NCI-H1930 (cell line): ENCODE data around the gene PPM1J.
A peak's percentile ranks its signal among the peaks of the same experiment; 100 is the strongest.
"Not testable (repeated sequence)": the region's sequence is repeated elsewhere in the genome, so short reads cannot be mapped to it uniquely, and the experiment has no call there.

ENCODE experiments used
- DNase-seq, 2 experiments: peaks; one replicate each; lab custom pipeline; 2025; lab: John Stamatoyannopoulos, UW

PPM1J gene

DNA sequence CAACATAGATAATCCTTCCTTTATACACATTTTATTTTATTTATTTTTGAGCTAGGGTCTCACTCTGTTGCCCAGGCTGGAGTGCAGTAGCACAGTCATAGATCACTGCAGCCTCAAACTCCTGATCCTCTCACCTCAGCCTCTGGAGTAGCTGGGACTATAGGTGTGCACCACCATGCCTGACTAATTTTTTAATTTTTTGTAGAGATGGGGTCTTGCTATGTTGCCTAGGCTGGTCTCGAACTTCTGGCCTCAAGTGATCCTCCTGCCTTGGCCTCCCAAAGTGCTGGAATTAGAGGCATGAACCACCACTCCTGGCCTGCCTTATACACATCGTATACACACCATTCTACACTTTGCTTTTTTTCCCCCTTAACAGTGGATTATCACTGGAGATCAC, 6.2 kb upstream of the PPM1J start:
- DNase-seq: not testable (repeated sequence)

DNA sequence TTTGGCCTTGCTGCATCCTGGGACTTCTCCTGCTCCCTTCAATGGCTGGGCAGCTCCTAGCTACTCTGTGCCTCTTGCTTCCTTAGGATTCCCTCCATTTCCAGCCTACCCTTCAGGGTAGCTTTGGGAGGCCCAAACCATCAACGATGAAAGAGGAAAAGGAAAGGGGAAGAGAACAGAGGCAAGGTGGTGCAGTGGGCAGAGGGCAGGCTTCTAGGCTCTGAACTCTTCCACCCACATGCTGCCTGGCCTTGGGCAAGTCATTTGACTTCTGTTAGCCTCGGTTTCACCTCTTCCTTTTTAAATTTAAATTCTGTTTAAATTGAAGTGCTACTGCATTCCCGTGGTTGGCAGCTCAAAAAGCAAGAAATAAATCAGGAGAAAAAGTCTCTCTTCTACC, 5.7 kb upstream of the PPM1J start:
- DNase-seq: no peak

DNA sequence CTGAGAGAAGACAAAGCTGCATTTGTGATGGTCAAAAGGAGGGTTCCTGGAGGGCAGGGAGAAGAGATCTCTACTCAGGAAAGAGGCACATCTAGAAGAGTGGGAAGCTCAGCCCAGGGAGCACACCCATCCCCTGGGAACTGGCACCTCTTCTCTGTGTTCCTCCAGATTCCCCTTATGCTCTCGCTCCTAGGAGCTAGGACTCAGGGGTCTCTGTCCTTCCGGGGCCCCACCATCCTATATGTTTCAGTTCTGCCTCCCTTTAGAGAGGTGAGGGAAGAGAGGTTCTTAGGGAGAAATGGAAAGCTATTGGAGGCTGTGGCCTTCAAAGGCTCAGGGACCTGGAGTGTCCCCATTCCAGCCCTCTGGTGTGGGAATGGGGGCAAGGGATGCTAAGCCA, 4.6 kb upstream of the PPM1J start:
- DNase-seq: no peak

DNA sequence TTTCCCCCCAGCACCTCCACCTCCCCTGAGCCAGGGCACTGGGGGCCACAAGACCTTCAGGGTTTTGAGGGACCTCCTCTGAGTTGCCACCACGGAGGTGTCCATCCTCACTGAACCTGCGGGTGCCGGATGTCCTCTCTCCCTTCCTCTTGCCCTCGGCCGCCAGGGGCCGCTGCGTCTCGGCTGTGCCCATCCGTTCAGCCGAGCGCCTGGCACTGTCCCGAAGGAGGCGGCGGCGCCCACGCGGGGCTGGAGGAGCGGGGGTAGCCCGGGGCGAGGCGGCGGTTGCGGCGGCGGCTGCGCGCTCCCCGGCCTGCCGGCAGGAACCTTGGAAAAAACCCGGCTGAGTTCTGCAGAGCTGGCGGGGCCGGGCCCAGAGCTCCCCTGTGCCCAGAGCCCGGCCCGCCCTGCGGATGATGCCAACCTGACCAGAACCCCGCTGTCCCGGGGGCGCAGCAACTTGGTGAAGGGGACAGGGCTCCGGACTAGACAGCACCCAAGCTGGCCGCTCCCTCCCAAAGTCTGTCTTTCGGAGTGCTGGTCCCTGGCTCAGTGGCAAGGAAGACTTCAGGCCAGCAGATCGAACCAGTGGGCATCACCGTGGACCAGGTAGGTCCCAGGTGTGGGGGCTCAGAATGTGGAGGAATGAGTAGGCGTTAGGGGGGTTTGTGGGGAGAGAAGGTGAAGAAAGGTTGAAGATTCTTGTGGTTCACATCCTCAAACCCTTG, 3.7 kb upstream of the PPM1J start:
- peak; percentile 25 to 67 for DNase-seq

DNA sequence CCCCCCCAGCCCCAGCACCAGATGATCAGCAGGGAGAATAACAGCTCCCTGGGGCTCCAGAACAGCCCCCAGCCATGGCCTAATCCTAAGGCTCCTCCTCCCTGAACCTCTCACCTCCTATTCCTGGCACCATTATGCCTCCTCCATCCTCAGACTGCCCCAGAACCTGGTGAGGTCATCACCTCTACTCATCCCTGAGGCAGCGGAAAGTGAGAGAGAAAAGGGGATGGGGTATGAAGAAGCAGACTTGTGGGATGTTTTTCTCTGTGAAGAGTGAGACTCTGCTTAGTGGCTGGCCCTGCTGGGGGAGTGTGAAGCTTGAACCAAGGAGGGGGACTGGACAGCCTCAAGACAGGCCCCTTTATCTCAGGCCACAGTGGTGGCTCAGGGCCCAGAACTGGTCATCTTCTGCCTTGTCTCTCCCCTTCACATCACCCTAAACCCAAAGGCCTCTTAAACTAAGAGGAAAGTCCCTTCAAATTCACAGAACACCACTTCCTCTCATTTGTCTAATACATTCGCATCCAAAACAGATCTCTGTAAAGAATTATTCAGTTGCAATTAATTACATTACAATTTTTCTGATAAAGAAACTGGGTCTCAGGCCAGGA, 2.2 kb upstream of the PPM1J start:
- DNase-seq: no peak

DNA sequence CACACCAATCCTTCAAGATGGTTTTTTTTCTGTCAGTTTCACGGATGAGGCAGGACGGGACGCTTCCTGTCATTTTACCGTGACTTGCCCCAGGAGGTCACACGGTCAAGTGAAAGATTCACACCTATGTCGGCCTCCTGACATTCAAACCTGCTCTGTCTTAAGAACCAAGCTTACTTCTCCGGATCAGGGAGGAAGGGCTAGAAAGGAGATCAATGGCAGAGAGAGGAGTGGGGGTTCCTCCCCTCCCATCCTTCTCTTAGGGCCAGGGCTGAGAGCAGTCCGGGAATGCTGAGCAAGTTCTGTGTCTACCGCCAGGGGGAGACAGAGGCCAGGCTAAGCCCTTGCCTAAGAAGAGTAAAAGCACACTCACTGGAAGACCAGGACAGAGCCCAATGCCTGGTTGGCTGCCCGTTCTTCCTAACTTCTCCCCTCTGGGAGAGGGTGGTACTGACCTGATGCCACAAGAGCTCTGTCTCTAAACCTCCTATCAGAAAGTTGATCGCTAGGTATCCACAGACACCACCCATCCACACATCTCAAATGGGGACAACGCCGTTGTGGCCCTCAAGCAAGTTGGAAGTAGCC, 1.1 kb upstream of the PPM1J start:
- DNase-seq: peak; percentile 61 to 80

DNA sequence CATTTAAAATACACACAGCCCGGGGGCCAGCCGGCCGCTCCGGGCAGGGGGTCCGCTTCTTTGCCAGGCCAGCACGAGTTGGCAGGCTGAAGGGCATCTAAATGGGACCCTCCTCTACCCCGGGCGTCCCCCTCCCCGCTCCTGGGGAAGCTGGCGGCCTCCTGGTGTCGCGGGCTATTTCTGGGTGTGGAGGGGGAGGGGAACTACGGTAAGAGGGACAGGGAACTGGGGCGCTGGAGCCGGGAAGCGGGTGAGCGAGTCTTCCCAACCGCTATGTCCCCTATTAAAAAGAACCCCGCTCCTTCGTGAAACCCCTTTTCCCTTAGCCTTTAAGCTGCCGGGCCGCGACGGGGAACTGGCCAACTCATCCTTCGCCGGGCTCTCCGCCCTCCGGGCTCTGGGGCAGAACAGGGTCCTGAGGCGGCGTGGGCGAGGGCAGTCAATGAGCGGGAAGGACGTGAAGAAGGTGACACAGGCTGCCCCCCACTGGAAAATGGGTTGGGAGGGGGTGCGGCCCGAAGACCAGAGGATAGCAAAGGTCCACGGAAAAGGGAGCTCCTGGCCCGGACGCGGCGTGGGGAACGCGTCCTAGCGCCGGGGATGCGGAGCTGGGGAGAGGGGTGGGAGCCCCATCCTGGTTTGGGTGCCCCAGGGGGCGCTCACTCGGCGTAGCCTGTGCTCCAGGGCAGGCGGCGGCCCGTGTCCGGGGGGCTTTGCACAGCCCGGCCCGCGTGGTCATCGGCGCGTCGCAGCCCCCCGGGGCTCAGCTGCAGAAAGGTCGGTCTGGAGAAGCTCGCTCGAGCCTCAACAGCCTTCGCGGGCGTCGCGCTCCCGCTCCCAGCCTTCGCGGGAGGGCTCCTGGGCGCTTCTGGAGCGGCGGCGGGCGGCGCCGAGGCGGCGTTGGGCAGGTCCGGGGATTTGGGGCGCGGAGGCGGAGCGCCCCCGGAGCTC, 544 bp downstream of the PPM1J start:
- DNase-seq: peak in 1 of 2 experiments; percentile 45

DNA sequence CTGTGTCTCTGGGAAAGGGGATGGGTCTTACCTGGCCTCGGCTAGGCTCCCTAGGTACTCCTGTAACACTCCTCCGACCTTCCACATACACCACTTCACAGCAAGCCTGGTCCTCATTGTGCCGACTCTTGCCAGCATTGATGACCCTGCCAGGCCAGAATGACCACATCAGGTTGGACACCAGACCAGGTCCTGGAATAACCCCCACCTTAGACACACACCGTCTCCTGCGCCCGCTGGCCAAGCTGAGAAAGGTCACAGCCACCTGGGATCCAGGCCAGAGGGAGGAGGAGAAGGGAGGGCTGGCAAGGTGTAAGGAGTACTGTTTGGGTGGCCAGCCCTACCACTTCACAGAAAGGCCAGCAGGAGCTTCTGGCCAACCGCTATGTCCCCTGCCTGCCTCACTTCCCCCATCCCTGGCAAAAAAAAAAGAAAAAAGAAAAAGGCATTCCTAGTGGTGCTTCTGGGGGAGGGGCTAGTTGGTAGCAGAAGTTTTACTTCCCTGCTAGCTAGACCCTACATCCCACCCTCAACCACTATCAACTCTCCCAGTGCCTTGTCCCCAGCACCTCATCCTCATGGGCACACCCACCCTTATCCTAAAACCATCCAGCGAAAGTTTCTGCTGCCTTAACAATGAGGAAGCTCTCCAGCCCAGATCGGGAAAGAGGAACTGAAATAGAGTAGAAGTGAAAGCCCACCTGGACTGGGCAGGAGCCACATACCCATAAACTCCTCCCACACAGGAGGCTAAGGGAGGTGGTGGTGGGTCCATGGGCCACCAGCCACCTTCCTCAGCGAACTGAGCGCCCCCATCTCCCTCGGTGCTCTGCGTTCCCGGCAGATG, 1.4 kb downstream of the PPM1J start:
- no peak for DNase-seq

DNA sequence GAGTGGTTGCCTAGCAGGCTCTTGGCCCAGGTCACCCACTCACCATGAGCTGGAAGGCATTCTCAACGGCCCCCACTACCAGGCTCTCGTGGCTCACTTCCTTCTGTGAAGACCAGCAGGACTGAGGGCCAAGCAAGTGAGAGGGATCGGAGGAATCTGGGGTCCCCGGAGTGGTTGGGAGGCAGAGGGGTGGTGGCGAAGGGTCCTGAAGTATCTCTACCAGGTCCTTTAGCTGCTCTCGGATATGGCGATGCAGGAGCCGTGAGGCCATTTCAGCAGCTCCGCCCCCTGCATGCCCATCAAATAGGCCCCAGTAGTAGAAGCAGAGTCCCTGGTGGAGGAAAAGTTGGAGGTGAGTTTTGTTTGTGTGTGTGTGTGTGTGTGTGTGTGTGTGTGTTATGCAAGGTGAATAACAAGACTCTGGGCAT, 2.4 kb downstream of the PPM1J start:
- no peak for DNase-seq

DNA sequence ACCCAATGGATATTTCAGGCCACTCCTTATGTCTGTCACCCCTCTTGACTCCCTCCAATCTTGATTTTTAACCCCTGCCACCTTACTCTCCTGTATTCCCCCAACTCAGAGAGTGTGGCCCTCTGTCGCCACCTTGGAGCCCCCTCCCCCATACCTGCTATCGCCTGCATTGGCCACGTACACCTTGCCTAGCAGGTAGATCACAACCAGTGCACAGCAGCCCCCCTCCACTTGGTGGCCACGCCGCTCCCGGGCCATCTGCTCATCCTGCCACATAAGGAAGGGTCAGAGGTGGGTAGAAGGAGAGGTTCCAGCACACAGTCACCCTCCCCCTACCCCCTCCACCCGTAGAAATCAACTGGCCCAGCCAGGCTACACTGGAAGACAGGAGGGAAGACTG, 2.9 kb downstream of the PPM1J start:
- no peak for DNase-seq

DNA sequence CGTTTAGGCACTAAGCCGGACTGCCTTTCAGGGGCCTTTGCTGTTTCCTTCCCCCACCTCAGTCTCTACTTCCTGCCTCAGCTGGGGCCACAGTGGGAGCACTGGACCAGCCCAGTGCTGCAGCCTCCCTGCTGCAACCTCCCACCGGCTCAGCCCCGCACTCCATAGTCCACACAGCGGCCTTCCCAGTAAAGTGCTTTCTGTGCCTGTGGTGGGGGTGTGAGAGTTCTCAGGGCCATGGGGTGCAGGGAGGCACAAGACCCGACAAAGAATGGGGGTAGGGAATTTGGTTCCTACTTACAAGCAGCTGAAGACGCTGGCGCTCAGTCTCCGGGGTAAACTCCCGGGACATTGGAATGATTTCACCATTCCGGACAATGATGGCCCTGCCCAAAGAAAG, 3.5 kb downstream of the PPM1J start:
- no peak for DNase-seq

DNA sequence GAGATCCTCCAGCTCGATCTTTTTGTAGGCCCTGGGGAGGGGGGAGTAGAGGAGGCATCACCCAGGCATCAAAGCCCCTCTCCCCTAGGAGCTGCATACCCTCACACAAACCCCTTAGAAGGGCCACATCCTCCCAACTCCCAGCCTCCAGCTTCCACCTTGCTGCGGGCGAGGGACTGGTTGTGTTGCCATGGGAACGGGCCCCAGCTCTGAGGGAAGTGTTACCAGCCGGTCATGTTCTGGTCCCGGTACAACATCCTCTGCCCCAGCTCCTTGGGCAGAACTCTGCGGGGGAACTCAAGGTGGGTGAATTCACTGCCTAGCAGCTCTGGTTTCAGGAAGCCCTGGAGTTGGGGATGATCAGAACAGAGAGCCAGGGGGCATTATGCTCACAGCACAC, 4.1 kb downstream of the PPM1J start:
- no peak for DNase-seq

DNA sequence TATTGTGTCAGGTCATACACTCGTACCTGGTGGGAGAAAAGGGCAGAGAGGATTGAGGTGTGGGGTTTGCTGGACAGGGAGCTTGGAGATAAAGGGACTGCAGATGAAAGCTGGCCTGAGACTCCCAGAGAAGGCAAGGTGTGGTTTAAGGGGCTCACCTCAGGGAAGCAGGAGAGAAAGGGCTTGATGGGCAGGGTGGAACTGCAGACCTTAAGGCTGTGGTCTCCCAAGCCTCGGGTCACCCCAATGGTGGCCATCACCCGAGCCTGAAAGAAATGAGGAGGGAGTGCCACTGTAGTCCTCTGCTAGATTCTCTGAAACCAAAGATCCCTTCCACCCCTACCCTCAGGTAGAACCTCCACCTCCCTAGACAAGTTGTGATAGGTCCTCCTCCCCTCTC, 4.5 kb downstream of the PPM1J start:
- no peak for DNase-seq

DNA sequence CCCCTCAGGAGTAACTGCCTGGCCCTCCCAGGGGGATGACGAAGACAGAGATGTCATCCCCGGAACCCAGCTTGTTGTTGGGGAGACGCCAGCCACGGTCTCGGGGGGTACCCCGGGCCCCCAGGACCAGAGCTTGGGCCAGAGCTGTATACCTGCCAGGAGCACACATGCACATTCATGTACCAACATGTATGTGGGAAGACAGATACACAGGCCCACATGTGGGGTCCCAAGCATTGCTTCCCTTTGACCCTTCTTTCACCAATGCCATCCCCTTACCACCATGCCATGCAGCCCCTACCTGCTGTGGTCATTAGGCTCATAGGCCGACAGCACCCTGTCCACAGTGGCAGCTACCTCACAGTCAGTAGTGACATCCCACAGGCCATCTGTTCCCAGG, 5.0 kb downstream of the PPM1J start:
- DNase-seq: no peak

DNA sequence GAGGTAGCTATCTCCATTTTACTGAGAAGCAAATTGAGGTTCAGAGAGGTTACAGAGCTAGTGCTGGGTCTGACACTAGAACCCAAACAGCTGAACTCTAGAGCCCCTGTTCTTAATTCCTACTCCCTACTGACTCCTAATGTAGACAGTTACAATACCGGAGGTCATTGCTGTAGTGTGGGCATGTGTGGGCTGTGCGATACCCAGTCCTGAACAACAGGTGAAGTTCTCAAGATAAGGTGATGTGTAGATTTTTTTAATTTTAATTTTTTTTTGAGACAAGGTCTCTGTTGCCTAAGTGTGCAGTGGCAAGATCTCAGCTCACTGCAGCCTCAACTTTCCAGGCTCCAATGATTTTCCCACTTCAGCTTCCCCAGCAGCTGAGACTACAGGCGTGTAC, 6.6 kb downstream of the PPM1J start:
- no peak for DNase-seq

DNA sequence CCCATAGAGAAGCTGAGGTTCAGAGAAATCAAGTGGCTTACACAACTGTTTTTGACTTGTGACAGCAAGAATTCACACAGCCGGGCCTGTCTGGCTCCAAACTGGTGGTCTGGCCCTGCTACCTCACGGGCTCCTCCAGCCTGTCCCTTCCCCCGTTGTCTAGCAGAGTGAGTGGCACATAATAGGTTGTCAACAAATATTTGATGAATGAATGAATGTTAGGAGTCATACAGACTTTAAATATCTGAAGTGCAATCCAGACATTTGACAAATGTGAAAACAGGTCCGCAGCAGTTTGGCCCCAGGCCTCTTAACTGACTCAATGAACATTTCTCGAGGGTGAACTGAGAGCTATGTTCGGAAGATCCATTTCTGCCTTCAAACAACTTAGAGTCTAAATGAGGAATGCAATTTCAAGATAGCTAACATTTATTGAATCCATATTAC, 7.1 kb downstream of the PPM1J start:
- no peak for DNase-seq

DNA sequence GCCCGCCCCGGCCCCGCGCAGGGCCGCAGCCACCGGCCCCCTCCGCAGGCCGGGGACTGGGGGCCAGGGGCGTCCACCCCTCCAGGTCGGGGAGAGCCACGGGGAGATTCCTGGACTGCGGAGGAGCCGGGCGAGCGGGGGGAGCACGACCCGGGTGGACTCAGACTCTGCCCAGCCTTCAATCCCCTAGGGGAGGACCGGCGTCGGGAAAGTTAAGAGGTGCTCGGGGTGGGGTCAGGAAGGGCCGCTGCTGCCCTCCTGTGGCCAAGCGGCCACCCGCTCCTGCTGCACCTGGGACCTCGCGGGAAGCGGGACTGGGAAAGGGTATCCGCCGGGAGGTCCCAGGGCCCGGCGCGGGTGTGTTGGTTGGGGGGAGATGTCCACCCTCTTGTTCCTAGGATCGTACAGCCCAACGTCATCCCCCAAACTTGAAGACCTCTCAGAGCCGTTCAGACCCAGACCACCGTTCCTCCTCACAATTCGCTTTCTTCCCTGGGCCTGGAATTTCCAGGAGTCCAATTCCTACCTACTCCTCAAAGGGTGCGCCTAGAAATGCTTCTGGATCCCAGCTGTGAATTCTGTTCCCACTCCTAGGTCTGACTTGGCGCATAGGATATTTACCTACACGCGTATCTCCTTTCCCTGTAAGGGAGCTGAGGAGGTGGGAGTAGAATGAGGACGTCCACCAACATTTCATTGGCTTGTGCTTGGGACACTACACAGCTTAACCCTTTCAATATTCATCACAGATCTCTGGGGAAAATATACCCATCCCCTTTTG, 7.7 kb downstream of the PPM1J start:
- peak; percentile 75 to 78 for DNase-seq

DNA sequence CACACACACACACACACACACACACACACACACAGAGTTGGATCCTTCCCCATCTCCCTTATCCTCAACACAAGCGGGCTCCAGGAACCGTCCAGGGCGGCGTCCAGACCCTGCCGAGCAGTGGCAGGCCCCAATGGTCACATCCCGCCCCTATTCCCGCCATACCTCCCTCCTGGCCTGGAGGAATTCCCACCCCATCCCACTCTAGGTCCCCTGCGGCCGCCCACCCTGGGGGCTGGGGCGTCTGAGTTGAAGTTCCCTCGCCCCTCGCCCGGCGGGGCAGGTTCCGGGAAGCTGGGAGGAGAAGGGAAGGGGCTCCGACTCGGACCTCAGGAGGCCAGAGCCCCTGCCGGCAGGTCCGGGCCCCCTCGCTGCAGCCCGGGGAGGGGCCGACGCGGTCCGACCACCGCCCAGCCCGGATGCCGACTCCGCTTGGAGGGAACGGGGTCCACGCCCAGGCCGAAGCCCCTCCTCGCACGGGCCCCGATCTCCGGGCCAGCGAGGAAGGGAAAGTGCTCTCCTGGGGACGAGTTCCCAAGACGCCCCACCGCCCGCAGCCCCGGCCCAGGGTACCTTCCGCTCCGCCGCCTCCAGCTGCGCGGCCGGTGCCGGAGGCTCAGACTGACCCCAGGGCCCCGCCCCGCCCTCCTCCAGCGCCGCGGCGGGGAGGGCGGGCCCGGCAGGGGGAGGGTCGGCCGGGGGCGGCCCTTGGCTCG, 8.5 kb downstream of the PPM1J start, which contains the start of gene RHOC:
RHOC (minus strand) TSS at position 623 of the 716 bp plus-strand sequence. CDS start 3,328 bp downstream, outside the sequence.
- DNase-seq: peak; percentile 48 to 67

DNA sequence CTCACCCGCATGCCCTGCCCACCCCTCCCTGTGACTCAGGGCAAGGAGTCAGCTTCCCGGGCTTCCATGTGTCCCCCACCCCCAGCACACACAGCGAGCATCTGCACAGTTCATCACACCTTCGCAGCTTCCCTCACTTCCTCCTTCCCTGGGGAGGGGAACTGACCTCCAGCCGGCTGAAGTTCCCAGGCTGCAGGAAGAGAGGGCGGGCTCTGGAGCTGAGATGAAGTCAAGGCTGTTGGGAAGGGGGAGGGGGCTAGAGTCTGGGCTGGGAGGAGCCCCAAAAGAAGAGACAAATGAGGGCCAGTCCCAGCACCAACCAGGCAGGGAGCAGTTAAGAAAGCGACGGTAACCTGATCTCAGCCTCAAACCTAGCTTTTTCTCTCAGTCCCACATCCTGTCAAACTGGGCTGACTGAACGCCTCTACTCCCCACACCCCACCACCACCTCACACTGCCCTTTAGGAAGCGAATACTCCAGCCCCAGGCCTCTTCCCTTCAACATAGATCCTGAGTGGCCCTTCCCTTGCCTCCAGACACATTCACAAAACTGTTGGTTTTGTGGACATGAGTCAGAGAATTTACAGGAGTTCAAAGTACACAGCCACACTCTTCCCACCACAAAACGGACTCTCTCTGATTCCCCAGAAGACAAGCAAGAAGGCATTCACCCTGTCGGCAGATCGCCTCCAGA, 10.1 kb downstream of the PPM1J start:
- no peak for DNase-seq
